GDM1 (cell line): ENCODE measurements around the gene DRC7.

ENCODE experiments used
- DNase-seq: peaks from one replicate; lab custom pipeline; 2025; lab: John Stamatoyannopoulos, UW

Gene DRC7

DNA sequence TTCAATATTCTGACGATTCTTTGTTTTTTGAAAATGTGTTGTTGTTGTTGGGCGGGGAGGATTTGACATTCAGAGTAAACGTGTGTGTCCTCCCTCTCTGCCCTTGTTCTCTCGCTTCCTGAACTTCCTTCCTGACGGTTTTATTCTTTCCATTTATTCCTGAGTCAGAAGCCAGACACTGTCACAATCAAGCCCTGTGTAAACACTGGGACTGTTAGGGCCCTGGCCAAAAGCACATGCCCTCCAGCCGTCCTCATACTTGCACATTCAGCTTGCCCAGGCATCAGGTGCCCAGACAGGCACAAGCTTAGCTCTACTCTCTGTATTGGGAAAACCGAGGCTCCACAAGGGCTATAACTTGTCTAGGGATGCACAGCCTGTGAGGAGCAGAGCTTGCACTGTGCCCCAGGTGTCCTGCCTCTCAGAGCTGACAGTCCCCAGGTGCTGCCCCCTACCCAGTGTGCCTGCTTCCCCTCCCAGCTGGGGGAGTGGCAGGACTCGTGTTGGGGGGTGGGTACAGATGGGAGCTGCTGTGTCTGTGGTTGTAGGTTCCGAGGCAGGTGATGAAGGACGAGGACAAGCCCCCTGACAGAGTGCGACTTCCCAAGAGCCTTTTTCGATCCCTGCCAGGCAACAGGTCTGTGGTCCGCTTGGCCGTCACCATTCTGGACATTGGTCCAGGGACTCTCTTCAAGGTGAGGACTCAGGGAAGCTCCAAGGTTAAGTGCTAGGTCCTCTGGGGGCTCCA, 16.8 kb upstream of the DRC7 start:
- DNase-seq: no peak

DNA sequence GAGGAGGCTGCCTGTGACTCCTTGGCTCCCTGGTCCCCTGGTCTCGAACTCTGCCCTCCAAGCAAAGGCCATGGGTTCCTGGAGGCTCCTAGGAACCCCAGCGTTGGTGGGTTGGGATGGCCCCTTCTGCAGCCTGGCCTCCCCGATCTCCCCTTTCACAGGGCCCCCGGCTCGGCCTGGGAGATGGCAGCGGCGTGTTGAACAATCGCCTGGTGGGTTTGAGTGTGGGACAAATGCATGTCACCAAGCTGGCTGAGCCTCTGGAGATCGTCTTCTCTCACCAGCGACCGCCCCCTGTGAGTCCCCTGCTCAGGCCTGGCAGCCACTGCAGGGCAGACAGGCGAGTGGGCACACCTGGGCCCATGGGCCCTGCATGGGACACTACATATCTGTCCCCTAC, 15.6 kb upstream of the DRC7 start:
- no peak for DNase-seq

DNA sequence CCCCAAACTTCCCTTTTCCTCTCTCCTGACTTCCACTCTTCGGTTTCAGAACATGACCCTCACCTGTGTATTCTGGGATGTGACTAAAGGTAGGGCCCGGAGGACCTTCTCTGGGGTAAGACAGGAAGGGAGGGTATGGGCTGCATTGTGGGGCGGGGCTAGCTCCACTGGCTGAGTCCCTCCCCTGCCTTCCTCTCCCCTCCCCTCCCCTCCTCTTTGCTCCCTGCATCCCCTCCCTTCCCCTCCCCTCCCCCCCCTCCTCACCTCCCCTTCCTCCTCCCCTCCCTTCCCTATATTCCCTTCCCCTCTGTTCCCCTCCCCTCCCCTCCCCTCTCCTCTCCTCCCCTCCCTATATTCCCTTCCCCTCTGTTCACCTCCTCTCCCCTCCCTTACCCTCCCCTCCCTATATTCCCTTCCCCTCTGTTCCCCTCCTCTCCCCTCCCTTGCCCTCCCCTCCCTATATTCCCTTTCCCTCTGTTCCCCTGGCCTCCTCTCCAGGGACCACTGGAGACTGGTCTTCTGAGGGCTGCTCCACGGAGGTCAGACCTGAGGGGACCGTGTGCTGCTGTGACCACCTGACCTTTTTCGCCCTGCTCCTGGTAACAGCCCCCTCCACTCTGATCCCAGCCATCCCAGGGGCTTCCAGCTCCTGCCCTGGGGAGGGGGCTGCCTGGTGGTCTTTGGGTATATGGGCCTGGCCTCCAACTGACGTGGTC, 14.7 kb upstream of the DRC7 start:
- no peak for DNase-seq

DNA sequence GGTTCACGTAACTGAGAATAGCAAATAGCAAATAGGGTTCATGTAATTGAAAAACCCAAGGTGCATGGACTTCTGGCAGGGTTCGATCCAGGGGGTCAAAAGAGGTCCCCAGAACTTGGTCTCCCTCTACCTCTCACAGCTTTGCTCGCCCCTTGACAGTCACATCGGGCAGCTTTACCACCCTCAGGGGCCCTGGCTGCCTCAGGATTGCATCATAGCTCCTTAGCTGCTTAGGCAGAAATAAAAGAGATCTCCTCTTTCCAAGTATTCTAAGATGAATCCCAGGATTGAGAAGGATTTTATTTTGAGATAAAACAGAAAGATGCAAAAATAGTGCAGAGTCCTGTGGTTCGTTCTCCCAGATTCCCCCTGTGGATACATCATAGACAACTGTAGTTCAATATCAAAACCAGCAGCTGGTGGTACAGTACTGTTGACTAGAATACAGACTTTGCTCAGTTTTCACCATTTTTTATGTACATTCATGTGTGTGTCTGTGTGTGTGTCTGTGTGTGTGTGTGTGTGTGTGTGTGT, 13.7 kb upstream of the DRC7 start:
- DNase-seq: no peak

DNA sequence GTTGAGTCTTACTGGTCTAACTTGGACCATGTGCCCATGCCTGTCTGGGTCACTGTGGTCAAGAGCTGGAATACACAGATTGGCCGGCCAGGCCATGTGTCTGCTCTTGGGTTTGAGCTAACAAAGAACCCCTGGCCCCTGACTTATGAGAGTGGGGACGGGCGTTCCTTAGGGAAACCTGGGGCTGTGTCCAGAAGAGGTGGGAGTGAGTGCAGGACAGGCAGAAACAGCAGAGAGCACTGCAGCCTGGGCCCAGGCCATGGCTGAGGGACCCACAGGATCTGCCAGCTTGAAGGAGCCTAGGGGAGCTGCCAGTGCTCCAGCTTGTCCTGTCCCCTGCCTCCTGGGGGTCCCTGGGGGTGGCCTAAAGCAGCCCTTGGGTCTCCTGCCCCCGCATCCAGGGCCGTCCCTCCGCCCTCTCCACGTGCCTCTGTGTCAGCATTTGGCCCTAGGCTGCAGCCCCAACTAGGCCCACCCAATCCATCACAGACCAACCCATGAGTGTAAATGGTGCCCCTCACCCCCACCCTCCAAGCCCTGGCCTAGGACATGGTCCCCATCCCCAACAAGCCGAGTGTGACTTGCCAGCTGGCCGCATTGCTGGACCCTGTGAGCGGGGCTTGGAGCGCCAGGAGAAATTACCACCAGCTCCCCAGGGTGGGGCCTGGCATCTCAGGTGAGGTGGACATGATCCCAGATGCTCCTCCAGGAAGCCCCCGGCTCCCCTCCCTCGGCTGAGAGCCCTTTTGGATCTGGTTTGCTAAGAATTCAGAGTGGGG, 12.5 kb upstream of the DRC7 start:
- DNase-seq: no peak

DNA sequence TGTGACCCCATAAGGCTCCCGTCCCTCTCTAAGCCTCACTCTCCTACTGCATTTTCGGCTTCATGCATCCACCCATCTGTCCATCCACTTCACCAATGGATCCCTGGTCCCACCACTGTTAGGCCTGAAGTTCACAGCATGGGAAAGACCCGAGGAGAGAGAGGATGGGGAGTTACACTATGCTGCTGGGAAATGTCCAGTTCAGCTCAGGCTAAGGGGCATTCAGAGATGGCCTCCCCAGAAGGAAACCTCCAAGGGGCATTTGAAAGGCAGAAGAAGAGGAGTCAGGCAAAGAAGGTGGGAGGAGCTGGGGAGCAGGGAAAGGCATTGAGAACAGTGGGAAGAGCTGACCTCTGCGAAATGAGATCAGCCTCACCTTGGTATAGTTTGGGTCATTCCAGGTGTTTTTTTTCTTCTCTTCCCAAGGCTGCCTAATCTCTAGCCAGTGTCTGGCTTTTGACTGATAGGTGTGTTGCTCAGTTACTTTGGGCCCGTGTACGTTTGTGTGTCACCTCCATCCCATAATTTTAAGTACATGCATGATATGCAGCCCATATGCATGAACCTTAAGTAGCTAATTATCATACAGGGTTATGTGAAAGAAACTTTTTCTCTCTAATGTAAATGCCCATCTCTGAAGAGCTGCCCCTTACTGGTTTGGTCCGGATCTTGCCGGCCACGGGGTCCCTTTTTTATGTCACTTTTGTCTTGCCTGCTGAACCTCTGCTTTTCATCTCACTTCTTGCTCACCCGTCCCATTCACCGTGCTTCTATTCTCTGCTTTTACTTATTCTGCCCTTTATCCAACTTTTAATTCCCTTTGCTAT, 11.6 kb upstream of the DRC7 start:
- DNase-seq: no peak

DNA sequence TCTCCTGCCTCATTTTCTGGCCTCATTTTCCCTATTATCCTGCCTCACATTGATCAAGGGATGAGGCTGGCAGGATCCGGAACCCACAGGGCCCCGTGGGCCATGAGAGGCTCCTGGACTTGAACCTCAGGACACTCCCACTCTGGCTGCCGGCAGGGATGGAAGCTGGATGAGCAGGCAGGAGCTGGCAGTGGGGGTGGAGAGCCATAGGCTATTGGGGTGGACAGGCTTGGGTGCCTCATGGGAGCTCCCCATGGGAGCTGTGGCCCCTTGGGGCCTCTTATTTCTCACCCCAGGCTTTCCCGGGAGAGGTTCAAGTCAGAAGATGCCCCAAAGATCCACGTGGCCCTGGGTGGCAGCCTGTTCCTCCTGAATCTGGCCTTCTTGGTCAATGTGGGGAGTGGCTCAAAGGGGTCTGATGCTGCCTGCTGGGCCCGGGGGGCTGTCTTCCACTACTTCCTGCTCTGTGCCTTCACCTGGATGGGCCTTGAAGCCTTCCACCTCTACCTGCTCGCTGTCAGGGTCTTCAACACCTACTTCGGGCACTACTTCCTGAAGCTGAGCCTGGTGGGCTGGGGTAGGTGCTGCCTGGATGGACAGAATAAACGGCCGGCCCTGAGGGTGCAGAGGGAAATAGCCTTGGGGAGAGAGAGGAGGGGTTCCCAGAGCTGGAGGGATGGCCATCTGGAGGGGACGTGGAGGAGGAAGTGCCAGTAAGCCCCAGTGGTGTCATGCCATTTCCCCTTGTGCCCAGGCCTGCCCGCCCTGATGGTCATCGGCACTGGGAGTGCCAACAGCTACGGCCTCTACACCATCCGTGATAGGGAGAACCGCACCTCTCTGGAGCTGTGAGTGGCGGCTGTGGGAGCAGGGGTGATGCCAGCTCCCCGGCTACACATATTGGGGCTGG, 10.7 kb upstream of the DRC7 start:
- no peak for DNase-seq

DNA sequence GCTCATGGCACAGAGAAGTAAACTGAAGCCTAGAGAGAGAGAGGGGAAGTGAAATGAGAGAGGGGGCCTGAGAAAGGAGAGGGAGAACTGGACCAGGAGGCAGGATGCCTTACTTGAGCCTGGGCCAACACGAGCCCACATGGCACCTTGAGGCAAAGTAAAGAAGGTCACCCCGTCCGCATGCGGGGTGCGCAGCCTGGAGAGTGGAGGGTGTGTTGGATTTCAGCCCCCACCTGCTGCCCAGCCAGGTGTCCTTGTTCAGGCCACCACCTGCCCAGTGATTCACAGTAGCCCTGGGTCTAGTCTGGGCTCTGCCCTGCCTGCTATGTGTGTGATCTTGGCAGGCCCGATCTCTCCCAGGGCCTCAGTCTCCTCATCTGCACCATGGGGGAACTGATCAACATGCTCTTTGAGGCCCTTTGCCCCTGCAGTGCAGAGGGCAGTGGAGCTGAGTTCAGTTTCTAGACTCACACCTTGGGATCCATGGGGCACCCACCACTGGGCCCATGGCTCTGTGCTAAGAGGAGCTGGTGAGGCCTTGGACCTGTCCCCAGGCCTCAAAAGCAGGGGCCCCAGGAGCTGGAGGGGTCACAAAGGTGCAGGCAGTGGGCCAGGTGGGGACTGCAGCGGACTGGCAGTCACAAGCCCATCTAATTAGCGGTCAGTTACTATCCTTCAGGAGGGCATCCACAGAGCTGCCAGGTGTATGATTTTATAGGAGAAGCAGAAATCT, 9.8 kb upstream of the DRC7 start:
- DNase-seq: no peak

DNA sequence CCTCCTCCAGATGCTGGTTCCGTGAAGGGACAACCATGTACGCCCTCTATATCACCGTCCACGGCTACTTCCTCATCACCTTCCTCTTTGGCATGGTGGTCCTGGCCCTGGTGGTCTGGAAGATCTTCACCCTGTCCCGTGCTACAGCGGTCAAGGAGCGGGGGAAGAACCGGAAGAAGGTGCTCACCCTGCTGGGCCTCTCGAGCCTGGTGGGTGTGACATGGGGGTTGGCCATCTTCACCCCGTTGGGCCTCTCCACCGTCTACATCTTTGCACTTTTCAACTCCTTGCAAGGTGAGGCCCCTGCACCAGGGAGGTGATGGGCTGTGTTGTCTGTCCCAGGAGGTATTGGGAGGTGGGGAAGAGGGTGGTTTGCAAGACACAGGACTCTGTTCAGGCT, 9.0 kb upstream of the DRC7 start:
- no peak for DNase-seq

DNA sequence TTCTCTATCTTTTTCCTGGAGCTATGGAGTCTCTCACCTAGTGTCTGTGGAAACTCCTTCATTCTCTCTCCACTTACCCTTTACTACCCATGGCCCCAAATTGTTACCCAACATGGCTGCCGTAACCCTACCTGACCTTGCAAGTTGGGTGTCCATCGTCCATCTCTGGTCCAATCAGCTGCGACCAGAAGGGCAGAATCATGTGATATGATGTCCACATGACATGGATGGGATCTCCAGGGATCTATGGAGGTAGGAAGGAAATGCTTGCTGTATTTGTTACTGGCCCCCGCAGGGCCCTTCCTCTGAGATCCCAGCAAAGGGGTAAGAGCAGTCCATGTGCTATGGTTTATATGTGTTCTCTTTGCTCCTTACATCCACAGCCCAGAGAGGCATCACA, 8.0 kb upstream of the DRC7 start:
- no peak for DNase-seq

DNA sequence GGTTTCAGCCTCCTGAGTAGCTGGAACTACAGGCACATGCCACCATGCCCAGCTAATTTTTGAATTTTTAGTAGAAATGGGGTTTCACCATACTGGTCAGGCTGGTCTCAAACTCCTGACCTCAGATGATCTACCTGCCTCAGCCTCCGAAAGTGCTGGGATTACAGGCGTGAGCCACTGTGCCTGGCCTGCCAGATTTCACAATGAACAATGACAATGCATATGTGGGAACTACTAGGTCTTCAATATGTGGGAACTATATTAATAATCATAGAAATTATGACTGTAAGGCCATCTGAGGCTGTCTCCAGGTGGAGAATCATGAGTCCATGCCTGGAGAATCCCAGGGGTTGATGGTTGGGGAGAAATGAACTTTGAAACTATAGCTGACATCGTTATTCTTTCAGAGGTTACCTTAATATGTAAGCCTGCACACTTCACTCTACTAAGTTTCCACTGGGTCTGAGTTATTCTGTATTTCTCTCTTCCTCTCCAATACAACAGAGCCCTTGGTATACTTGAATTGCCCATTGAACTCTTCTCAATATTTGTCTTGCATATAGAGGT, 7.2 kb upstream of the DRC7 start:
- DNase-seq: no peak

DNA sequence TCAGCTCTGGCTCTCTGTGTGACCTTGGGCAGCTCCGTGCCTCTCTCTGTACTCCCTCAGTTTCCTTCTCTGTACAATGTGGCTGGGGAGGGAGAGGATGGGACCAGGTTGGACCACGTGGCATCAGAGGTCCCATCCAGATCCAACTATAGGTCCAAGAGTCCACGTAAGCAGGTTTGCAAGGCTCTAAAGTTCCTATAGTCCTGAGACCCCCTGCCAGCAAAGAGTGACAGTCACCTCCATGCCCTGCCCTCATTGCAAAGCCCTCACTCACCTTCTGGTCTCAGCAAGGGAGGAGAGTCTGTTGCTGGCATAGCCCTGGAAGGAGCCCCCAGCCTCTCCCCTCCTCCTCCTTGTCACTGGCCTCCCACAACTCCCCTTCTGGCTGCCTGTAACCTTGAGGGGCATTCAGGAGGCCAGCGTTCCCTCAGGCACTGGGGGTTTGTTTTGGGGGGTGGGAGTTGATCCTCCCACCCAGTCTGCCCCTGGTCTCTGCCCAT, 6.1 kb upstream of the DRC7 start:
- DNase-seq: no peak

DNA sequence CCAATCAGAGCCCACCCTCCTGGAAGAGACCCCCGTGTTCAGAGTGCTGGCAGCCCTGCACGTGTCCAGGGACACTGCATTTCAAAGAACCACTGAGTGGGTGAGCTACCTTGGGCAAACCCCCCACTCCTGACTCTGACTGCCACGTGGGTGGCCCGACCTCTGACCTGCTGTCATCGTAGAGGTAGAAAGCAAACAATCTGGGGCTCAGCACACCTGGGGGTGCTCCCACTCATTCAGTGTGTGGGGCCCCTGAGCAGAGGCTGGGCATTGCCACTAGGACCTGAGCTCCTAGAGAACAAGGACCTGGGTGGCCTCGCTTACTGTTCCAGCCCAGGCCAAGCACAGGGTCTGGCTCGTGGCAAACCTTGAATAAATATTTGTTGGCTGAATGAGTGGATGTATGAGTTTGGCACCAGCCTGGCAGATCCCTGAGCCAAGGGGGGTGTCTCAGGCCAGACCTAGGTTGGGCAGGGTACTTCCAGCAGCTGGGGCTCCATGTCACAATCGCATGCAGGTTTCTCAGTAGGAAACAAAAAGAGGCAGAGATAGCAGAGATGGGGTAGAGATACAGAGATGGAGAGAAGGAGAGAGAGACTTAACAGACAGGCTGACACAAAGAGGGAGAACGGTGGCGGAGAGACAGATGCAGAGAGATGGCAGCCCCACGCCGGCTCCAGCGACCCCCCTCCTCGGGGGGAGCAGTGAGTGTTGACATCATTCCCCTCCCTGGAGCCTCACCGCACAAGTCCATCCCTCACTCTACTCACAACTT, 5.4 kb upstream of the DRC7 start:
- no peak for DNase-seq

DNA sequence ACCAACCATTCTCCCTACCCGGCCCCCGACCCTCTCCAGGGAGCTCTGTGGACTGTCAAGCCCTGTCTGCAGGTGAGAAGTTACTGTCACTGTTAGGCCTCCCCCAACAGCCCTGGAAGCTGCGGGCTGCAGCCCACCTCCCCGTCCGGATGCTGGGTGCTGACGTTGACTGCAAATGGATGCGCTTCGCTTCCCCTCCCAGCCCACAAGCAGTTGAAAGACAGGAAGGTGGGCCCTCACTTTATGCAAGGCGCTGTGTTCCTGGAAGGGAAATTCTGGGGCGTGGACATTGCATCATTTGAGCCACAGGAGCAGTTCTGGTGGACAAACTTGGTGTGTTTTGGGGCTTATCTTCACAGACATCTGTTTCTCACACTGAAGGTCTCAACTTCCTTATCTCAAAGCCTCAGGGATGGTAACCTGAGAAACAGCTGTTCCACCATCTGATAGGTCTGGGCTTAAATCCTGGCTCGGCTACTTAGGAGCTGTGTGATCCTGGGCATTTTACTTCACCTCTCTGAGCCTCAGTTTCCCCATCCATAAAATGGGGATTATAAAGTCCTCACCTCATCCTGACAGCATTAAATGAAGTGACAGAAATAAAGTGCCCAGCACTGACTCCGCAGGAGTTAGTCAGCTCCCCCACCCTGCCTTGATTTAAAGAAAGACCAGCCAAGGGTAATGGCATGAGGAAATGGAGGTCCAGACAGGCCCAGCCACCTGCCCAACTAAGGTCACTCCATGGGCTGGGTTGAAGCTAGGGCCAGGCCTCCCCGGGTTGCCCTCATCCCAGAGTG, 4.6 kb upstream of the DRC7 start:
- peak; percentile 94 for DNase-seq

DNA sequence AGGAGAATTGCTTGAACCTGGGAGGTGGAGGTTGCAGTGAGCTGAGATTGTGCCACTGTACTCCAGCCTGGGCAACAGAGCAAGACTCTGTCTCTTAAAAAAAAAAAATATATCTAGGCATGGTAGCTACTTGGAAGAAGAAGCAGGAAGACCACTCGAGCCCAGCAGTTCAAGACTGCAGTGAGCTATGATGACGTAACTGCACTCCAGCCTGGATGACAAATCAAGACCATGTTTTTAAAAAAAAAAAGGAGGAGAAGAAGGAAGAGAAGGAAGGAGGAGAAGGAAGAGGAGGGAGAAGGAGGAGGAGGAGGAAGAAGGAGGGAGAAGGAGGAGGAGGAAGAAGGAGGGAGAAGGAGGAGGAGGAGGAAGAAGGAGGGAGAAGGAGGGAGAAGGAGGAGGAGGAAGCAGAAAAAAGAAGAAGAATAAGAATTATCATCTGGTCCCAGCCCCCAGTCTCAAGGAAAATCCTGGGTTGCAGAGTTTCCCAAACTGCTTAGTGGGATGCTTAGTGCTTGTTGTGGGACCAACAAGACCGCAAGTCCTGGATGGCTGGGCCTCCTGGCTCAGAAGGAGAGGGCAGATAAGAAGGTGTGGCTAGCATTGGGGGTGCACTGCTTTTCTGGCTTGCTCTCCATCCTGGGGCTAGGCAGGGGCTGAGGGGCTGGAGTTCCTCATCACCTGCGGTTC, 3.7 kb upstream of the DRC7 start:
- peak; percentile 44 for DNase-seq

DNA sequence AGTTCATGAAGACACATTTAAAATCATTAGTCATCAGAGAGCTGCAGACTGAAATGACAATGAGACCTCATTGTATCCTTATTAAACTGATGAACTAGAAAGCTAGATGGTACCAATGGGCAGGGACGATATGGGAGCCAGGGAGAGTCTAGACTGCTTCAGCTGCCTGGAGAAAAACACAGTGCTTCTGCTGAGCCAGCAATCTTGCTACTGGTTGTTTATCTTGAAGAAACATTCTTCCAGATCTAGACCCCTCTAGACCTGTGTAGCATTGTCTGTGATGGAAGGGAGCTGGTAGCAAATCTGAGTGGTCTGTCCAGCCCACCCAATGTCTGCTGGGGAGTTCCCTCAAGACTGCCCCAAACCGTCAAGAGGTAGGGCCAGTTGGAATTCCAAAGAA, 2.0 kb upstream of the DRC7 start:
- no peak for DNase-seq

DNA sequence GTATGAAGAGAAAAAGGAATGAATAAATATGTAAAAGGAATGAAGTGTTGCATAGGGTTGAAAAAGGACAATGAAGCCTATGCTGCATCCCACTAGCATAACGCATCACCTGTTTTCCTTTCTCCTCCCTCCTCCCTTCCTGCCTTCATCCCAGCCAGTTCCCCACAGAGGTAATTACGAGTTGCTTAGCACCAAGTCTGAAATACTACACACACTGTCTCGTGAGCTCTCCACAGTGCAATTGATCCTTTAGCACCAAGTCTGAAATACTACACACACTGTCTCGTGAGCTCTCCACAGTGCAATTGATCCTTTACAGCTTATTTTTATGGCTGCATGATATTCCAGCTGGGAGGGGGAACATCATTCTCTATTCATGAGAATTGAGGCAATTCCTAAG, 1.1 kb upstream of the DRC7 start:
- no peak for DNase-seq
